K562 (cell line): ENCODE results near the gene CLHC1. TPM values are rescaled to one million over a fixed set of nuclear protein-coding genes. Genes with fewer than 3 reads are reported as not detected.

Source experiments
- ATAC-seq: fragments of 200-7000 bp; cut with Tn5 transposase; 3 replicates; pipeline ENCODE4 v1.9.1; 2020; ENCODE audit warnings: moderate library complexity
- BruUV-seq: library from RNA; stranded (reverse); fragments of 400-500 nt; replicated peaks from 2 replicates; lab custom pipeline; 2021; lab: Mats Ljungman, UMichigan
- CTCF ChIA-PET: fragments of 300-600 bp; formaldehyde crosslinking; extraction: SDS; loops from one replicate; lab custom pipeline; 2021; ENCODE audit warnings: low intra/inter-chr PET ratio; lab: Yijun Ruan, JAX
- POLR2A ChIA-PET: fragments of 300-600, 350-650 bp; sonication (Branson Sonifier 250); formaldehyde crosslinking; extraction: SDS; loops from one replicate; lab custom pipeline; 2021; ENCODE audit warnings: antibody characterized with exemption, inconsistent platforms; lab: Yijun Ruan, JAX
- DNase-seq, 4 experiments: peaks; one replicate each; pipeline versions ENCODE4 v3.0.0 to v3.0.0-alpha.2; 2011 to 2018; ENCODE audit warnings: low spot score in 3 of 4, mixed read lengths in 3 of 4; ENCODE audit errors: extremely low read depth in 1 of 4
- FAIRE-seq: peaks from 2 replicates; lab custom pipeline; 2011; peaks lifted over from hg19 to GRCh38; lab: Jason Lieb, UNC
- H2AFZ ChIP-seq: 2 replicates; pipeline ENCODE4 v1.6.0; 2011; ENCODE audit warnings: low read depth, low read length, control low read depth, inconsistent platforms
- H3K27ac ChIP-seq: fragments of 200-600 bp; 3 replicates; pipeline ENCODE4 v1.8.0; 2011; ENCODE audit warnings: low read depth, mild to moderate bottlenecking, control low read depth, inconsistent platforms, low read length, moderate library complexity, mixed read lengths; ENCODE audit errors: extremely low read depth
- H3K27me3 ChIP-seq, 2 experiments: fragments of 300-600 bp in 1 of 2; 2 replicates in 1 of 2; 3 replicates in 1 of 2; pipeline versions ENCODE4 v1.6.0 to v1.8.0; 2011; ENCODE audit warnings: inconsistent platforms in 2 of 2, low read length in 2 of 2, mild to moderate bottlenecking in 1 of 2, mixed read lengths in 1 of 2, moderate library complexity in 1 of 2; ENCODE audit not compliant: control insufficient read depth in 2 of 2, insufficient read depth in 2 of 2
- H3K36me3 ChIP-seq: fragments of 300-600 bp; 3 replicates; pipeline ENCODE4 v1.8.0; 2011; ENCODE audit warnings: mild to moderate bottlenecking, low read length, inconsistent platforms; ENCODE audit not compliant: control insufficient read depth, insufficient read depth
- H3K4me1 ChIP-seq, 2 experiments: fragments of 200-600 bp in 1 of 2; replicated peaks in 1 of 2; 2 replicates in 1 of 2; 3 replicates in 1 of 2; pipeline versions ENCODE4 v1.5.1 to v1.8.0; 2011; ENCODE audit warnings: inconsistent platforms in 2 of 2, low read length in 2 of 2, mild to moderate bottlenecking in 1 of 2, mixed read lengths in 1 of 2, moderate library complexity in 1 of 2; ENCODE audit not compliant: control insufficient read depth in 2 of 2, insufficient read depth in 2 of 2
- H3K4me2 ChIP-seq: 2 replicates; pipeline ENCODE4 v1.6.1; 2011; ENCODE audit warnings: low read length, control low read depth, inconsistent platforms, mixed read lengths; ENCODE audit not compliant: insufficient read depth
- H3K4me3 ChIP-seq: fragments of 200-600 bp; sonication (generic), shearing (Covaris generic); 2 replicates; pipeline ENCODE4 v1.5.1; 2016; ENCODE audit warnings: control low read depth, inconsistent platforms
- H3K79me2 ChIP-seq: fragments of 200-600 bp; 3 replicates; pipeline ENCODE4 v1.8.0; 2011; ENCODE audit warnings: low read length, inconsistent platforms; ENCODE audit not compliant: control insufficient read depth, insufficient read depth
- H3K9ac ChIP-seq, 2 experiments: 2 replicates each; pipeline versions ENCODE4 v1.6.0 to v1.6.1; 2011; ENCODE audit warnings: low read depth in 2 of 2, low read length in 2 of 2, control low read depth in 1 of 2, inconsistent platforms in 1 of 2, mild to moderate bottlenecking in 1 of 2, mixed read lengths in 1 of 2; ENCODE audit not compliant: insufficient read depth in 1 of 2
- H3K9me1 ChIP-seq: one replicate; pipeline ENCODE4 v1.6.0; 2011; ENCODE audit warnings: inconsistent platforms, mild to moderate bottlenecking, low read length, moderate library complexity; ENCODE audit not compliant: control insufficient read depth, insufficient read depth
- H3K9me3 ChIP-seq: replicated peaks from 2 replicates; pipeline ENCODE4 v1.5.1; 2011; ENCODE audit warnings: low read depth, low read length, inconsistent platforms; ENCODE audit not compliant: control insufficient read depth, insufficient read depth
- H4K20me1 ChIP-seq: replicated peaks from 2 replicates; pipeline ENCODE4 v1.6.1; 2011; ENCODE audit warnings: low read length, inconsistent platforms, mixed read lengths; ENCODE audit not compliant: control insufficient read depth, insufficient read depth
- GTF2E2 ChIP-seq: fragments of 200-800 bp; sonication (Bioruptor generic); IDR thresholded peaks from 2 replicates; pipeline ENCODE4 v1.6.1; 2016; ENCODE audit warnings: missing genetic modification characterization, missing compliant biosample characterization
- MTF1 ChIP-seq: fragments of 250-450 bp; sonication (Bioruptor Pico); IDR thresholded peaks from 2 replicates; pipeline ENCODE4 v1.9.0; 2021; ENCODE audit warnings: moderate library complexity, mild to moderate bottlenecking, inconsistent platforms, borderline replicate concordance
- NEUROD1 ChIP-seq: fragments of 150-350 bp; IDR thresholded peaks from 2 replicates; pipeline ENCODE4 v1.6.1; 2014; ENCODE audit warnings: borderline replicate concordance, low read length, low read depth; ENCODE audit not compliant: partially characterized antibody
- PATZ1 ChIP-seq: fragments of 250-450 bp; sonication (Bioruptor Pico); IDR thresholded peaks from 2 replicates; pipeline ENCODE4 v1.5.0; 2020; ENCODE audit warnings: mild to moderate bottlenecking, borderline replicate concordance
- PBX2 ChIP-seq, 2 experiments: IDR thresholded peaks in 1 of 2; conservative IDR thresholded peaks in 1 of 2; 2 replicates each; pipeline ENCODE4 v1.6.1; 2016; ENCODE audit warnings: low read depth in 2 of 2, mild to moderate bottlenecking in 1 of 2, missing compliant biosample characterization in 1 of 2, missing genetic modification characterization in 1 of 2, moderate library complexity in 1 of 2
- TAL1 ChIP-seq: fragments of 450-650 bp; IDR thresholded peaks from 2 replicates; pipeline ENCODE4 v1.6.1; 2016; ENCODE audit warnings: mild to moderate bottlenecking
- WGBS: fragments of 100-300 bp; shearing (Covaris generic); methylation state at CpG from one replicate; pipeline ENCODE4 v1.1.6; 2016; ENCODE audit warnings: low coverage, mixed read lengths; ENCODE audit not compliant: insufficient coverage; ENCODE audit errors: missing lambda C conversion rate; 5-methylcytosine and 5-hydroxymethylcytosine counted together
- in situ Hi-C: fragments of 300-500 bp; cut with MboI; formaldehyde crosslinking; loops from 4 replicates; pipeline ENCODE4 v1.15.0; 2018; ENCODE audit warnings: inconsistent platforms, mixed read lengths
- intact Hi-C: fragments of 100-400 bp; cut with micrococcal nuclease; formaldehyde crosslinking; loops from 2 replicates; pipeline ENCODE4 v1.14.2; 2022
- polyA plus RNA-seq, 8 experiments: library from polyadenylated mRNA; depleted of rRNA in 4 of 8; stranded (reverse) in 5 of 8; unstranded in 3 of 8; fragments of >200 nt; fragmentation: Nextera tagmentation in 2 of 8; fragmentation: Illumina TruSeq in 1 of 8; extraction: Ambion mirVana in 2 of 8; extraction: Trizol in 1 of 8; gene quantifications; 2 replicates each; pipeline versions ENCODE4 v1.2.1 to v1.2.3, GENCODE V29; 2011 to 2014; ENCODE audit warnings: inconsistent platforms in 1 of 8, missing spikeins in 1 of 8
- total RNA-seq, 7 experiments: library from RNA; depleted of rRNA in 6 of 7; stranded (reverse); fragments of >200 nt in 6 of 7; fragmentation: Illumina TruSeq in 2 of 7; extraction: Trizol in 2 of 7; gene quantifications; 2 replicates each; pipeline versions ENCODE4 v1.2.1 to v1.2.3, GENCODE V29; 2011 to 2021; ENCODE audit warnings: low replicate concordance in 1 of 7
- TF ChIP-seq, protein P1 (sequence below): fragments of 250-450 bp; sonication (Bioruptor Pico); IDR thresholded peaks from 2 replicates; pipeline ENCODE4 v1.4.0; 2020; ENCODE audit warnings: mild to moderate bottlenecking

Gene CLHC1
- total and polyA plus RNA-seq, 9 of the 15 experiments (the other 6 are each of a cell fraction or from before 2014, with no cell fraction given): 3.7 to 14.3 (median 8.6) TPM

DNA sequence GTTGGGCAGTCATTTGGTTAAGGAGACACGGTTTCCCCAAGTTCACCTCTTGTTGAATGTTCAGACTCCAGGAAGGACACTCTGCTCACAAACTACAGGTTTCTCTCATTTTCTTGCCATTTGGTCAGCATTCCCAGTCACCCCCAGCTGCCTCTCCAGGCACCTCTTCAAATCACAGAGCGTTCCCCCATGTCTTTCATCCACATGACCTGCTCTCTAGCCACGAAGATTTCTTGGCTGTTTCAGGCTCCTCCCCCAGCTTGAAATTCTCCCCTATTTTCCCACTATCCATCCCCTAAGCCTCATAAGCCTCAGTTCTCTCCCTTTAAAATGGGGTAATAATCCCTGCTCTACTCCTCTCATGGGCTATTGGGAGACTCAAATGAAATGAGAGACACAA, 92.8 kb downstream of the CLHC1 start (continued):
- TF ChIP-seq PBX2 (CRISPR knock-in tag; IDR thresholded peaks at IDR 0.05; ENCODE audit: low read depth): no peak
- no peak for TF ChIP-seq PBX2 (tag; conservative IDR thresholded peaks at IDR 0.05; ENCODE audit: low read depth)
- TF ChIP-seq GTF2E2: 0 out of 2 replicates have a peak, but pooled peaks have one; percentile 21
- no peak for TF ChIP-seq MTF1 (CRISPR knock-in tag)
- TF ChIP-seq, all 486 proteins: peak for 9

DNA sequence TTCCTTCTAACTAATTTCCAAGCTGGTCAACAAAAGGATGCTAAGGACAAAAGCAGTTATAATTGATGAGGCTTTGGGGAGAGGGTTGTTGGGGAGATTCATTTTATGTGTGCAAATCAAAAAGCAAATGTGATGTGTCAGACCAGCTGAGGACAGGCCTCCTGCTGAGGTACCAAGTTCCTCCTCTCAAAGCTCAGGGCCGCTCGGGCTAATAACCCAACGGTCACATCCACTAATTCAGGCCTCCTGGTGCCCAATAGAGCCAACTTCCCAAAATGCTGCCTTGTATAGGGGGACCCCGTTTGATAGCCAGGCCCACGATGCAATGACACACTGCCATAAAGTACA, 93.2 kb downstream of the CLHC1 start:
- peak overlapping the region in 1 of 2 experiments; percentile 73; a peak in 2 of 4 replicates for H3K9ac ChIP-seq
- POLR2A ChIA-PET: interaction anchor here (0.6 to 4.3 kb wide), 7 partner anchors 11 to 90 kb away, joined by 3 to 26 read pairs (median 10); partner anchors contain the start of gene RTN4
- in situ Hi-C loops: no loop called here

More for the DNA sequence above, 93.2 kb downstream of the CLHC1 start:
- H4K20me1 ChIP-seq: no peaks in the 10 kb centered on the region
- FAIRE-seq (no peak), ATAC-seq (no peak), DNase-seq (no peak)
- no peaks in the 10 kb centered on the region for H3K27me3 ChIP-seq
- intact Hi-C loops: no loop called here
- WGBS: 65% methylated on average over 5 of the region's 5 CpGs
- H3K4me3 ChIP-seq: no peak overlapping the region
- H3K9me3 ChIP-seq: no peaks in the 10 kb centered on the region; the same call in 1 of the 2 replicates
- no peaks in the 10 kb centered on the region; the same call in 2 of the 3 replicates for H3K36me3 ChIP-seq
- H3K79me2 ChIP-seq: no peaks in the 10 kb centered on the region
- TF ChIP-seq, protein P1, sequence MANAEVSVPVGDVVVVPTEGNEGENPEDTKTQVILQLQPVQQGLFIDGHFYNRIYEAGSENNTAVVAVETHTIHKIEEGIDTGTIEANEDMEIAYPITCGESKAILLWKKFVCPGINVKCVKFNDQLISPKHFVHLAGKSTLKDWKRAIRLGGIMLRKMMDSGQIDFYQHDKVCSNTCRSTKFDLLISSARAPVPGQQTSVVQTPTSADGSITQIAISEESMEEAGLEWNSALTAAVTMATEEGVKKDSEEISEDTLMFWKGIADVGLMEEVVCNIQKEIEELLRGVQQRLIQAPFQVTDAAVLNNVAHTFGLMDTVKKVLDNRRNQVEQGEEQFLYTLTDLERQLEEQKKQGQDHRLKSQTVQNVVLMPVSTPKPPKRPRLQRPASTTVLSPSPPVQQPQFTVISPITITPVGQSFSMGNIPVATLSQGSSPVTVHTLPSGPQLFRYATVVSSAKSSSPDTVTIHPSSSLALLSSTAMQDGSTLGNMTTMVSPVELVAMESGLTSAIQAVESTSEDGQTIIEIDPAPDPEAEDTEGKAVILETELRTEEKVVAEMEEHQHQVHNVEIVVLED (CRISPR knock-in tag): no peak
- no peak for TF ChIP-seq TAL1
- no peak for TF ChIP-seq NEUROD1
- no peak for TF ChIP-seq PATZ1 (CRISPR knock-in tag)
- peak overlapping the region; percentile 71 for H3K4me2 ChIP-seq
- CTCF ChIA-PET: no interaction called here
- no peak overlapping the region; the same call in 1 of the 2 replicates for H2AFZ ChIP-seq
- H3K27ac ChIP-seq: no peak overlapping the region; the same call in 2 of the 3 replicates
- H3K9me1 ChIP-seq: no peaks in the 10 kb centered on the region
- no TSS peak for BruUV-seq
- peaks cover 48 to 75% of the 10 kb centered on the region in 2 experiments for H3K4me1 ChIP-seq
